Caki2 (cell line): ENCODE measurements around the gene PAPPA2. TPM values are rescaled to one million over a fixed set of nuclear protein-coding genes. Genes with fewer than 3 reads are reported as not detected.

ENCODE experiments used
- DNase-seq: peaks from one replicate; pipeline ENCODE4 v3.0.0-alpha.2; 2015; ENCODE audit warnings: low read depth
- in situ Hi-C: cut with HindIII; loops from 2 replicates; pipeline ENCODE4 v1.10.0; 2016; ENCODE audit warnings: low sequenced_read_pairs, low pct_unique_long_range_greater_than_20kb, mixed read lengths
- total RNA-seq: library from RNA; depleted of rRNA; stranded (reverse); fragments of >200 nt; shearing (Covaris generic); gene quantifications from 2 replicates; pipeline ENCODE4 v1.2.3, GENCODE V29; 2014; ENCODE audit warnings: low replicate concordance

Gene PAPPA2
- total RNA-seq, 1 experiment from 2014 or later, result not detected

DNA sequence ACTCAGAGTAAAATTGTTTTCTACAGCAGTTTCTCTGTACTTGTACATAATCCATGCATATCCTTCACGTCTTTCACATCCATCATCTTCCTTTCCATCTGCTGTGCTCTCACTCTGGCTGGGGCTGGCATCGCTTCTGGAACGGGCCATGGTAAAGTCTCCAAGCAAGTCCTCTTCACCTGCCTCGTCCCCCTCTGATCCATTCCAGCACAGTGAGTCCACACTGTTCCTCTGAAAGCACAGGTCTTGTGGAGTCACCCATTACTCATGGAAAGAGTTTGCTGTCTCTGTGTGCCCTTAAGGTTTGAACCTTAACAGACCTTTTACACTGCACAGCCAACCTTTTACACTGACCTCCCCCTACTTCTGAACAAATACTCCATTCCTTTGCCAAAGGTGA, 387.9 kb downstream of the PAPPA2 start:
- in situ Hi-C loops, result no loop called here
- no peak for DNase-seq

GRCh38 chr1:176852124-176852523, 389.1 kb downstream of the PAPPA2 start:
- in situ Hi-C loops, result no loop called here

GRCh38 chr1:176853503-176853902, 390.5 kb downstream of the PAPPA2 start:
- in situ Hi-C loops, result no loop called here
- no peak for DNase-seq

More at GRCh38 chr1:176852124-176852523, 389.1 kb downstream of the PAPPA2 start:
- no peak for DNase-seq

DNA sequence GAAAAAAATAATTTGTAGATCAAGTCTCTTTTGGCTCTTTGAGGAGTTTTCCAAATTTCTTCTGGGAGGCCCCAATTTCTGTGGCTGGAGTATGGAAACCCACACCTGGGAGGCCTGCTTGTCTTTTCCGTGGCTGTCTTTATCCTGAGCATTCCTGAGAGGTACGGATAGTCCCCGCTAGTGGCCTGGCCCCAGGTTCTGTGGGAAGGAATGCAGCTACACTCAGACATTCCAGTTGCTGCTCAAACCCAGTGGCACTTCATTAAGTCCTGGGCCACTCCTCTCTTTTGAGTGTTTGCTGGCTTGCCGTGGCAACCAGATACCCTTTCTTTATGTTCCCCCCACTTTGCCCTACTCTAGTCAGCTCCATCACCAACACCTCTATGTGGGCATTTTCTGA, 391.1 kb downstream of the PAPPA2 start:
- no peak for DNase-seq
- in situ Hi-C loops, result no loop called here

- in situ Hi-C loops, result no loop called here
- no peak for DNase-seq
Measured at GRCh38 chr1:176854758-176855745, 392.1 kb downstream of the PAPPA2 start.

- in situ Hi-C loops, result no loop called here
- DNase-seq, result peak; percentile 10
Measured at GRCh38 chr1:176857632-176858031, 394.7 kb downstream of the PAPPA2 start.

DNA sequence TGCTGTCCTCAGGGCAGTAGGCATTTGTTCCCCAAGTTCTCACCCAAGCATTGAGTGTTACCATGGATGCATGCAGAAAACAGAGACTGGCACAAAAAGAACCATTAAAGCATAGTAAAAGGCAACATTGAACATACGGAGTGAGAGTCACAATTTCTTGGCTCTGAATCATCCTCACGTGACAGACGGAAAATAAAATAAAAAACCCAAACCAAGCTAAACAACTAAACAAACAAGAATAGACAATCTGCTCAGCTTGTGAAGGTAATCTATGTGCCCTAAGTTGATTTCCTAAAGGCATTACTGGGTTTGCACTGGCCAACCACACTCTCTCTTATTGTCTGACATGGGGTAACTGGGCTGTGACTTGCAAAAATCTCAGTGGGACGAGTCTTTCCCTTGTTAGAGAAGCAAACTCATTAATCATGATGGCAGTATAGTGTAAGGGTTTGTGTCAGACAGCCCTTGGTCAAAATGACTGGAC, 395.5 kb downstream of the PAPPA2 start:
- DNase-seq, result peak; percentile 65
- in situ Hi-C loops, result no loop called here

GRCh38 chr1:176863613-176864012, 400.6 kb downstream of the PAPPA2 start:
- in situ Hi-C loops, result no loop called here
- DNase-seq, result no peak

GRCh38 chr1:176864211-176864610, 401.2 kb downstream of the PAPPA2 start:
- no peak for DNase-seq
- in situ Hi-C loops, result no loop called here

DNA sequence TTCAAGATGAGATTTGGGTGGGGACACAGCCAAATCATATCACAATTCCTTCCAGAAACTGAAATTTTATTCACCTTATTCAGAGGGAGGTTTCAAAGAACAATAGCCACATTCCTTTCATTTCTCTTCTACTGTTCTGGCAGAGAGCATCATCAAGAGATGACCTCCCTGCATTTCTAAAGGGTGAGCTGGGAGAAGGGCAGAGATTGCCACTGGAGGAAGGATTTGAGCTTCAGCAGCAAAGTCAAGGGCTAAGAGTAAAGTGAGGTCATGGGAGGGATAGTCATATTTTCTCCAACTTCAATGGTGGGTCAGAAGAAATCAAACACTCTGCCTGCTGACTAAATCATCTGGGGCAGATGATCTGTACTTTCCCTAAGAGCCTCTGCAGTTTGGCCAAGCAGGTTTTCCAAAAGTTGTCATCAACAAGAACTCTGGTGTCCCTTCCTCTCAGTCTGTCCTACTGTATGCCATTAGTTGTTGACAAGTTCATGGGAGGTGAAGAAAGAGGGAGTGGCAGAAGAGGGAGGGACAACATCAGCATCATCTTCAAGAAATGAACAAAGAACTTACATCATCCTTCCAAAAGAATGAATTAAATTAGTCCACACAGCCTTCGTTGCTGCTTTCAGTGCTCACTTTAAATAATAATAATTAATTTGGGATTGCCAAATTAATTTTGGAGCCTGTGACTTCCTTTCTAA, 403.2 kb downstream of the PAPPA2 start:
- in situ Hi-C loops, result no loop called here

GRCh38 chr1:176869577-176869976, 406.6 kb downstream of the PAPPA2 start:
- DNase-seq, result no peak
- in situ Hi-C loops, result no loop called here

More for the DNA sequence above, 403.2 kb downstream of the PAPPA2 start:
- DNase-seq, result no peak

GRCh38 chr1:176876966-176877515, 414.1 kb downstream of the PAPPA2 start:
- in situ Hi-C loops, result no loop called here
- DNase-seq, result no peak

DNA sequence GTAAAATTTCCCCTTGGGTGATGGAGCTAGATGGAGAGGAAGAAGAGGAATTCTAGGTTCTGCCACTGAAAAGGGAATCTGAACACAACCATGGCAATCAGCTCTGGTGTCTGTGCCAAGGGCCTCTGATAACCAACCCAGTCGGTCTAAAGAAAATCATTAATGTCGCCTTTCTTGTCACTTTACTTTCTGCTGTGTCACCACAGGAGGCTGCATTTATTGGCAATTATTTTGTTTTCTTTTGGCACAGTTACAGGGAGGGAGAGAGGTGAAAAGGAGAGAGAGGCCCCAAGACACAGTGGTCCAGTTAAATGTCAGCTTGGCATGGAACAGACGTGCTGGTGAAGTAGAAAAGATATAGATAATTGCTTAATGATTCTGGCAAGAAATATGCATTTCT, 414.6 kb downstream of the PAPPA2 start:
- no peak for DNase-seq
- in situ Hi-C loops, result no loop called here

- no peak for DNase-seq
- in situ Hi-C loops, result no loop called here
Measured at GRCh38 chr1:176878750-176879536, 416.0 kb downstream of the PAPPA2 start.

- no peak for DNase-seq
- in situ Hi-C loops, result no loop called here
Measured at GRCh38 chr1:176879784-176880620, 417.0 kb downstream of the PAPPA2 start.

GRCh38 chr1:176880955-176881595, 418.1 kb downstream of the PAPPA2 start:
- peak; percentile 39 for DNase-seq
- in situ Hi-C loops, result no loop called here

DNA sequence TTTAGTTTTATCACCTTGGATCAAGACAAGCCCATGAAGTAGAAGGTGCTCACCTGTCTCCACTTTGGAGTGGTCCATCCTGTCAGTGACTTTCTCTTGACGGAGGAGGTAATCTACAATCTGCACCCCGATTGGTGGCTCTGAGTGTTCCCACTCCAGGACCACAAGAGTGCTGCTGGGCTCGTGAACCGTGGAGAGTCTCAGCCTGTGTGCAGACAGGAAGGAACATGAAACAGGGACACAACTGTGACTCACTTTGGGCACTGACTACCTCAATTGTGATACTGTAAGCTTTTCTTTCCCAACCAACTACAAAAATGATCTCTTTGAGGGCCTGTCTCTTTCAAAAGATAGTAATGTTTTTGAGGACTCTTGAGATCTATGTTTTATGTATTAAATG, 421.3 kb downstream of the PAPPA2 start:
- no peak for DNase-seq
- in situ Hi-C loops, result no loop called here
